HepG2 (cell line): ENCODE data around the gene C2CD2. TPM values are rescaled to one million over a fixed set of nuclear protein-coding genes. Genes with fewer than 3 reads are reported as not detected.

Experiments
- ATAC-seq: fragments of 200-7000 bp; cut with Tn5 transposase; 3 replicates; pipeline ENCODE4 v1.9.1; 2020; ENCODE audit warnings: mild to moderate bottlenecking, moderate library complexity
- BruUV-seq: library from RNA; stranded (reverse); fragments of 400-500 nt; replicated peaks from 2 replicates; lab custom pipeline; 2021; lab: Mats Ljungman, UMichigan
- CTCF ChIA-PET: fragments of 300-600 bp; formaldehyde crosslinking; extraction: SDS; loops from one replicate; lab custom pipeline; 2021; ENCODE audit warnings: low total read pairs, inconsistent platforms, low intra/inter-chr PET ratio; lab: Yijun Ruan, JAX
- POLR2A ChIA-PET: fragments of 350-600 bp; sonication (Branson Sonifier 250); formaldehyde crosslinking; loops from one replicate; lab custom pipeline; 2020; ENCODE audit warnings: antibody characterized with exemption, inconsistent platforms; lab: Yijun Ruan, JAX
- DNase-seq: peaks from one replicate; pipeline ENCODE4 v3.0.0-alpha.2; 2015; ENCODE audit warnings: low spot score
- FAIRE-seq: peaks from 3 replicates; lab custom pipeline; 2011; peaks lifted over from hg19 to GRCh38; lab: Jason Lieb, UNC
- H2AFZ ChIP-seq: one replicate; pipeline ENCODE4 v1.6.1; 2011; ENCODE audit warnings: low read length, inconsistent platforms
- H3K27ac ChIP-seq: fragments of 300-600 bp; 3 replicates; pipeline ENCODE4 v1.8.0; 2011; ENCODE audit warnings: mixed run types, mild to moderate bottlenecking, mixed read lengths, low read length, inconsistent platforms; ENCODE audit not compliant: insufficient read depth; ENCODE audit errors: extremely low read length
- H3K27me3 ChIP-seq, 2 experiments: fragments of 200-600 bp in 1 of 2; 2 replicates in 1 of 2; 3 replicates in 1 of 2; pipeline versions ENCODE4 v1.6.0 to v1.8.0; 2011; ENCODE audit warnings: low read length in 2 of 2, mild to moderate bottlenecking in 2 of 2, moderate library complexity in 2 of 2, inconsistent platforms in 1 of 2; ENCODE audit not compliant: insufficient read depth in 2 of 2, control insufficient read depth in 1 of 2
- H3K36me3 ChIP-seq, 2 experiments: fragments of 200-600 bp in 1 of 2; replicated peaks in 1 of 2; 2 replicates in 1 of 2; 3 replicates in 1 of 2; pipeline versions ENCODE4 v1.5.1 to v1.8.0; 2011; ENCODE audit warnings: low read length in 2 of 2, inconsistent platforms in 1 of 2; ENCODE audit not compliant: insufficient read depth in 2 of 2, control insufficient read depth in 1 of 2
- H3K4me1 ChIP-seq: 2 replicates; pipeline ENCODE4 v1.5.1; 2012; ENCODE audit warnings: low read length, inconsistent platforms; ENCODE audit not compliant: insufficient read depth
- H3K4me2 ChIP-seq: 2 replicates; pipeline ENCODE4 v1.6.0; 2011; ENCODE audit warnings: low read depth, low read length, inconsistent platforms
- H3K4me3 ChIP-seq, 3 experiments: fragments of 200-600 bp in 1 of 3; sonication (generic), shearing (Covaris generic) in 1 of 3; replicated peaks in 1 of 3; 2 replicates each; pipeline ENCODE4 v1.5.1; 2011 to 2016; ENCODE audit warnings: low read length in 3 of 3, inconsistent platforms in 2 of 3, low read depth in 2 of 3, mild to moderate bottlenecking in 2 of 3, control low read depth in 1 of 3, mixed read lengths in 1 of 3; ENCODE audit not compliant: insufficient read depth in 1 of 3
- H3K79me2 ChIP-seq: one replicate; pipeline ENCODE4 v1.6.1; 2011; ENCODE audit warnings: low read length, inconsistent platforms; ENCODE audit not compliant: insufficient read depth
- H3K9ac ChIP-seq: 2 replicates; pipeline ENCODE4 v1.6.0; 2011; ENCODE audit warnings: mild to moderate bottlenecking, low read depth, low read length, inconsistent platforms; ENCODE audit not compliant: insufficient read depth
- H3K9me3 ChIP-seq: 2 replicates; pipeline ENCODE4 v1.5.1; 2012; ENCODE audit warnings: mild to moderate bottlenecking, low read length
- H4K20me1 ChIP-seq: 2 replicates; pipeline ENCODE4 v1.6.0; 2011; ENCODE audit warnings: inconsistent platforms, mild to moderate bottlenecking, low read length, moderate library complexity; ENCODE audit not compliant: insufficient read depth
- BRCA1 ChIP-seq: sonication (generic); formaldehyde crosslinking; IDR thresholded peaks from 2 replicates; pipeline ENCODE4 v1.4.0; 2020; ENCODE audit warnings: missing genetic modification reagents
- CENPX ChIP-seq: sonication (generic); formaldehyde crosslinking; IDR thresholded peaks from 2 replicates; pipeline ENCODE4 v1.9.0; 2021; ENCODE audit warnings: mild to moderate bottlenecking, missing genetic modification reagents, moderate library complexity
- DR1 ChIP-seq: sonication (generic); formaldehyde crosslinking; IDR thresholded peaks from 2 replicates; pipeline ENCODE4 v1.8.0; 2021; ENCODE audit warnings: mild to moderate bottlenecking, missing genetic modification reagents, inconsistent platforms
- FIP1L1 ChIP-seq: fragments of 200-400 bp; formaldehyde crosslinking; IDR thresholded peaks from 2 replicates; pipeline ENCODE4 v1.6.1; 2018; ENCODE audit warnings: low read depth, mild to moderate bottlenecking, low read length, moderate library complexity, borderline replicate concordance; ENCODE audit not compliant: insufficient read depth
- FOXA3 ChIP-seq: IDR thresholded peaks from 2 replicates; pipeline ENCODE4 v1.6.1; 2016; ENCODE audit warnings: missing genetic modification reagents, missing compliant biosample characterization
- KLF13 ChIP-seq: sonication (generic); formaldehyde crosslinking; IDR thresholded peaks from 2 replicates; pipeline ENCODE4 v1.4.0; 2020; ENCODE audit warnings: mild to moderate bottlenecking, missing genetic modification reagents
- KLF6 ChIP-seq: IDR thresholded peaks from 2 replicates; pipeline ENCODE4 v1.8.0; 2016; ENCODE audit warnings: missing biosample characterization, missing genetic modification reagents
- MAFK ChIP-seq, 2 experiments: IDR thresholded peaks in 1 of 2; conservative IDR thresholded peaks in 1 of 2; 2 replicates each; pipeline ENCODE4 v1.6.1; 2011; ENCODE audit warnings: improper control_type of control experiment in 2 of 2, low read length in 2 of 2
- MEIS2 ChIP-seq: sonication (generic); formaldehyde crosslinking; IDR thresholded peaks from 2 replicates; pipeline ENCODE4 v1.9.0; 2021; ENCODE audit warnings: mild to moderate bottlenecking, missing genetic modification reagents
- MXD4 ChIP-seq: IDR thresholded peaks from 2 replicates; pipeline ENCODE4 v1.6.1; 2016; ENCODE audit warnings: mild to moderate bottlenecking, missing biosample characterization, missing genetic modification reagents
- SAP130 ChIP-seq: IDR thresholded peaks from 2 replicates; pipeline ENCODE4 v1.6.1; 2016; ENCODE audit warnings: low read depth
- ZNF563 ChIP-seq: sonication (generic); formaldehyde crosslinking; IDR thresholded peaks from 2 replicates; pipeline ENCODE4 v1.8.0; 2022; ENCODE audit warnings: mild to moderate bottlenecking, moderate library complexity, missing genetic modification reagents
- ZNF674 ChIP-seq: sonication (generic); formaldehyde crosslinking; IDR thresholded peaks from 2 replicates; pipeline ENCODE4 v1.5.0; 2020; ENCODE audit warnings: low read depth, mild to moderate bottlenecking, missing genetic modification reagents
- WGBS: methylation state at CpG from one replicate; pipeline ENCODE4 v1.1.6; 2017; ENCODE audit warnings: low lambda C conversion rate; 5-methylcytosine and 5-hydroxymethylcytosine counted together
- in situ Hi-C: cut with HindIII; loops from 2 replicates; pipeline ENCODE4 v1.10.0; 2017; ENCODE audit warnings: low pct_unique_long_range_greater_than_20kb; ENCODE audit not compliant: extremely low pct_ligation_motif_present
- intact Hi-C: fragments of 100-400 bp; cut with micrococcal nuclease; formaldehyde crosslinking; loops from one replicate; pipeline ENCODE4 v1.10.0; 2022; ENCODE audit not compliant: unreplicated experiment
- polyA plus RNA-seq, 8 experiments: library from polyadenylated mRNA; depleted of rRNA in 3 of 8; stranded (reverse) in 7 of 8; unstranded in 1 of 8; fragments of >200 nt; fragmentation: Illumina TruSeq in 4 of 8; extraction: Trizol in 4 of 8; gene quantifications; 2 replicates each; pipeline versions ENCODE4 v1.2.1 to v1.2.3, GENCODE V29; 2011 to 2016; ENCODE audit warnings: low read depth in 4 of 8, missing spikeins in 1 of 8, mixed read lengths in 1 of 8; ENCODE audit not compliant: insufficient read depth in 1 of 8
- total RNA-seq, 5 experiments: library from RNA; depleted of rRNA; stranded (reverse); fragments of >200 nt; fragmentation: Illumina TruSeq; extraction: Trizol; gene quantifications; 2 replicates each; pipeline ENCODE4 v1.2.3, GENCODE V29; 2016; ENCODE audit warnings: low read depth in 1 of 5
- TF ChIP-seq, protein P1 (sequence below): sonication (generic); formaldehyde crosslinking; IDR thresholded peaks from 2 replicates; pipeline ENCODE4 v1.8.1; 2023; ENCODE audit warnings: missing genetic modification reagents, mild to moderate bottlenecking, borderline replicate concordance
- TF ChIP-seq, protein P2 (sequence below): sonication (generic); formaldehyde crosslinking; IDR thresholded peaks from 2 replicates; pipeline ENCODE4 v1.5.1; 2020; ENCODE audit warnings: mild to moderate bottlenecking, missing genetic modification reagents, borderline replicate concordance
- TF ChIP-seq, protein P3 (sequence below): sonication (generic); formaldehyde crosslinking; conservative IDR thresholded peaks from 2 replicates; pipeline ENCODE4 v1.8.0; 2022; ENCODE audit warnings: mild to moderate bottlenecking, moderate library complexity, missing genetic modification reagents

The C2CD2 gene
- total and polyA plus RNA-seq, 2 of the 13 experiments (the other 11 are each of a cell fraction or from before 2014, with no cell fraction given), result 12.5 to 19.7 TPM

DNA sequence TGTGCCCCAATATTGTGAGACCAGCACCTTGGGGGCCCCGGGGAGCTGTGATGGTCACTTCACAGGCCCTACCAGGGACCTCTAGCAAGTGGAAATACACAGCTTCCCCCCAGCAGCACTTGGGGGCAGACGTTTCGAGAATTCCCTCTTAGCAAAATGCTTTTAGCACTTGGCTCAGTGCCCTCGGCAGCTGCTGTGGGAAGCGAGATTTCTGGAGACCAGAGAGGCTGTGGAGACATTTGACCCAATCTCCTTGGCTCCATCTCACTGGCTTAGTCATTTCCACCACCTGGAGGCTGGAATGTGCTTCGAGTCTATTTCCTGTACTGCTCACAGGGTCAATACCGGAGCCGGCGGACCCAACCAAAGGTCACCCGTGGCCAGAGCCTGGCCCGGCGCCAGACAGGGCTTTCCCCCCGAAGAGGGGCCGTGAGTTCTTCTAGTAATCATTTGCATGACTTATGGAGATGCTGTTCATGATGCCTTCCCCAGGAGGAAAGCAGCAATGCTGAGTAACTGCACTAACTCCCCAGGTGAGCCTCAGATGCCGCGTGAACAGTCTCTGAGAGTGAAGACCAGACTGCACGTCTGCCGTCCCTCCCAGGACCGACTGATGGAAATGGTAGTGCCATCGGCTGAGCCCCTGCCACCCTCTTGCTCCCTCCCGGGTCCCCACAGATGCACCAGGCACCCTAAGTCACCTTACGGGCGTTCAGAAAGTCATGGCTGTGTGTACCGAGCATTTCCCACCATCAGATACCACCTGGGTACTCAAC lies 4.4 kb upstream of the C2CD2 start:
- in situ Hi-C loops, result loop anchor here (10.0 kb wide), 1 partner anchor 157 kb away; no protein-coding TSS in a partner anchor
- FAIRE-seq (peak; percentile 75), ATAC-seq (peak; percentile 79), DNase-seq (peak; percentile 80)
- WGBS, result 7% methylated on average over 7 of the region's 24 CpGs
- Histone ChIP-seq H3K9me3 (no peaks in the 10 kb centered on the region), H3K27me3 (peaks cover 0 to 15% of the 10 kb centered on the region in 2 experiments; a peak in 2 of 5 replicates), H2AFZ (peak overlapping the region; percentile 75), H3K4me3 (peak overlapping the region; percentile 14 to 61 (median 32)), H3K4me2 (peak overlapping the region; percentile 83), H3K36me3 (no peaks in the 10 kb centered on the region), H3K27ac (no peak overlapping the region), H3K79me2 (no peaks in the 10 kb centered on the region), H3K4me1 (peaks cover 73% of the 10 kb centered on the region), H4K20me1 (no peaks in the 10 kb centered on the region), H3K9ac (0 out of 2 replicates have a peak overlapping the region, but pooled peaks have one; percentile 2)
- BruUV-seq, result no TSS peak
- CTCF ChIA-PET, result no interaction called here
- intact Hi-C loops, result loop anchor here (2.0 kb wide), 2 partner anchors 25 to 79 kb away; partner anchors contain the start of gene PRDM15
- POLR2A ChIA-PET, result interaction anchor here (0.5 to 2.3 kb wide), 6 partner anchors 16 to 84 kb away, joined by 3 to 14 read pairs (median 6); partner anchors contain the start of gene PRDM15
- TF ChIP-seq ZNF563 (peak; percentile 53; the same call in 1 of the 2 replicates), MXD4 (no peak), DR1 (CRISPR knock-in tag) (no peak), KLF13 (no peak), MEIS2 (CRISPR knock-in tag) (peak; percentile 47; the same call in 1 of the 2 replicates), ZNF674 (CRISPR knock-in tag) (no peak), CENPX (no peak), SAP130 (peak; percentile 62), MAFK (conservative IDR thresholded peaks at IDR 0.05 in 1 of 2, IDR thresholded peaks at IDR 0.05 in 1 of 2; ENCODE audit: low read length in 2 of 2) (no peak), BRCA1 (no peak), FIP1L1 (no peak), FOXA3 (CRISPR knock-in tag) (peak; percentile 62), KLF6 (CRISPR knock-in tag) (peak; percentile 59; the same call in 1 of the 2 replicates)
- TF ChIP-seq, protein P1, sequence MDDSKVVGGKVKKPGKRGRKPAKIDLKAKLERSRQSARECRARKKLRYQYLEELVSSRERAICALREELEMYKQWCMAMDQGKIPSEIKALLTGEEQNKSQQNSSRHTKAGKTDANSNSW (CRISPR knock-in tag), result no peak
- TF ChIP-seq, protein P2, sequence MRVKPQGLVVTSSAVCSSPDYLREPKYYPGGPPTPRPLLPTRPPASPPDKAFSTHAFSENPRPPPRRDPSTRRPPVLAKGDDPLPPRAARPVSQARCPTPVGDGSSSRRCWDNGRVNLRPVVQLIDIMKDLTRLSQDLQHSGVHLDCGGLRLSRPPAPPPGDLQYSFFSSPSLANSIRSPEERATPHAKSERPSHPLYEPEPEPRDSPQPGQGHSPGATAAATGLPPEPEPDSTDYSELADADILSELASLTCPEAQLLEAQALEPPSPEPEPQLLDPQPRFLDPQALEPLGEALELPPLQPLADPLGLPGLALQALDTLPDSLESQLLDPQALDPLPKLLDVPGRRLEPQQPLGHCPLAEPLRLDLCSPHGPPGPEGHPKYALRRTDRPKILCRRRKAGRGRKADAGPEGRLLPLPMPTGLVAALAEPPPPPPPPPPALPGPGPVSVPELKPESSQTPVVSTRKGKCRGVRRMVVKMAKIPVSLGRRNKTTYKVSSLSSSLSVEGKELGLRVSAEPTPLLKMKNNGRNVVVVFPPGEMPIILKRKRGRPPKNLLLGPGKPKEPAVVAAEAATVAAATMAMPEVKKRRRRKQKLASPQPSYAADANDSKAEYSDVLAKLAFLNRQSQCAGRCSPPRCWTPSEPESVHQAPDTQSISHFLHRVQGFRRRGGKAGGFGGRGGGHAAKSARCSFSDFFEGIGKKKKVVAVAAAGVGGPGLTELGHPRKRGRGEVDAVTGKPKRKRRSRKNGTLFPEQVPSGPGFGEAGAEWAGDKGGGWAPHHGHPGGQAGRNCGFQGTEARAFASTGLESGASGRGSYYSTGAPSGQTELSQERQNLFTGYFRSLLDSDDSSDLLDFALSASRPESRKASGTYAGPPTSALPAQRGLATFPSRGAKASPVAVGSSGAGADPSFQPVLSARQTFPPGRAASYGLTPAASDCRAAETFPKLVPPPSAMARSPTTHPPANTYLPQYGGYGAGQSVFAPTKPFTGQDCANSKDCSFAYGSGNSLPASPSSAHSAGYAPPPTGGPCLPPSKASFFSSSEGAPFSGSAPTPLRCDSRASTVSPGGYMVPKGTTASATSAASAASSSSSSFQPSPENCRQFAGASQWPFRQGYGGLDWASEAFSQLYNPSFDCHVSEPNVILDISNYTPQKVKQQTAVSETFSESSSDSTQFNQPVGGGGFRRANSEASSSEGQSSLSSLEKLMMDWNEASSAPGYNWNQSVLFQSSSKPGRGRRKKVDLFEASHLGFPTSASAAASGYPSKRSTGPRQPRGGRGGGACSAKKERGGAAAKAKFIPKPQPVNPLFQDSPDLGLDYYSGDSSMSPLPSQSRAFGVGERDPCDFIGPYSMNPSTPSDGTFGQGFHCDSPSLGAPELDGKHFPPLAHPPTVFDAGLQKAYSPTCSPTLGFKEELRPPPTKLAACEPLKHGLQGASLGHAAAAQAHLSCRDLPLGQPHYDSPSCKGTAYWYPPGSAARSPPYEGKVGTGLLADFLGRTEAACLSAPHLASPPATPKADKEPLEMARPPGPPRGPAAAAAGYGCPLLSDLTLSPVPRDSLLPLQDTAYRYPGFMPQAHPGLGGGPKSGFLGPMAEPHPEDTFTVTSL, result peak; percentile 23; the same call in 1 of the 2 replicates
- TF ChIP-seq, protein P3, sequence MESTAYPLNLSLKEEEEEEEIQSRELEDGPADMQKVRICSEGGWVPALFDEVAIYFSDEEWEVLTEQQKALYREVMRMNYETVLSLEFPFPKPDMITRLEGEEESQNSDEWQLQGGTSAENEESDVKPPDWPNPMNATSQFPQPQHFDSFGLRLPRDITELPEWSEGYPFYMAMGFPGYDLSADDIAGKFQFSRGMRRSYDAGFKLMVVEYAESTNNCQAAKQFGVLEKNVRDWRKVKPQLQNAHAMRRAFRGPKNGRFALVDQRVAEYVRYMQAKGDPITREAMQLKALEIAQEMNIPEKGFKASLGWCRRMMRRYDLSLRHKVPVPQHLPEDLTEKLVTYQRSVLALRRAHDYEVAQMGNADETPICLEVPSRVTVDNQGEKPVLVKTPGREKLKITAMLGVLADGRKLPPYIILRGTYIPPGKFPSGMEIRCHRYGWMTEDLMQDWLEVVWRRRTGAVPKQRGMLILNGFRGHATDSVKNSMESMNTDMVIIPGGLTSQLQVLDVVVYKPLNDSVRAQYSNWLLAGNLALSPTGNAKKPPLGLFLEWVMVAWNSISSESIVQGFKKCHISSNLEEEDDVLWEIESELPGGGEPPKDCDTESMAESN (CRISPR knock-in tag), result no peak
